ENCODE data around the gene PLPPR3.
"Not testable (repeated sequence)": the region's sequence is repeated elsewhere in the genome, so short reads cannot be mapped to it uniquely, and the experiment has no call there.

The PLPPR3 gene

GRCh38 chr19:858868-859843 is 37.4 kb upstream of the PLPPR3 start, which contains the start of gene CFD:
TSS of gene CFD (plus strand) at chr19:859664. CDS start at chr19:859690, 26 bp downstream.
- H3K27ac ChIP-seq = peak within 1 kb of the TSS; percentile 88
- TF ChIP-seq ZFX (IDR thresholded peaks at IDR 0.05; ENCODE audit: borderline replicate concordance) (no peak), CTCF (IDR thresholded peaks at IDR 0.05) (no peak)

GRCh38 chr19:858284-858683 is 36.5 kb upstream of the PLPPR3 start:
- no peak overlapping the region for H3K27ac ChIP-seq
- TF ChIP-seq ZFX (IDR thresholded peaks at IDR 0.05; ENCODE audit: borderline replicate concordance) (no peak), CTCF (IDR thresholded peaks at IDR 0.05) (no peak)

- TF ChIP-seq ZFX (IDR thresholded peaks at IDR 0.05; ENCODE audit: borderline replicate concordance) (no peak), CTCF (IDR thresholded peaks at IDR 0.05) (no peak)
- H3K27ac ChIP-seq = no peak overlapping the region
Observed at GRCh38 chr19:855566-856120, 33.9 kb upstream of the PLPPR3 start.

GRCh38 chr19:855142-855541 is 33.4 kb upstream of the PLPPR3 start:
- TF ChIP-seq CTCF (IDR thresholded peaks at IDR 0.05) (no peak), ZFX (IDR thresholded peaks at IDR 0.05; ENCODE audit: borderline replicate concordance) (no peak)
- no peak overlapping the region for H3K27ac ChIP-seq

- no peak overlapping the region for H3K27ac ChIP-seq
- no peak for TF ChIP-seq ZFX (IDR thresholded peaks at IDR 0.05; ENCODE audit: borderline replicate concordance)
- TF ChIP-seq CTCF (IDR thresholded peaks at IDR 0.05) = no peak
Observed at GRCh38 chr19:854549-854948, 32.8 kb upstream of the PLPPR3 start.

- H3K27ac ChIP-seq = not testable (repeated sequence)
Observed at GRCh38 chr19:853614-854220, 32.0 kb upstream of the PLPPR3 start.

GRCh38 chr19:853014-853585 is 31.3 kb upstream of the PLPPR3 start:
- TF ChIP-seq ZFX (IDR thresholded peaks at IDR 0.05; ENCODE audit: borderline replicate concordance) = no peak
- H3K27ac ChIP-seq = no peak overlapping the region

Measured in 22Rv1 (cell line).